HepG2 (cell line): Measurements from ENCODE around the gene NCOA1. TPM values are rescaled to one million over a fixed set of nuclear protein-coding genes. Genes with fewer than 3 reads are reported as not detected.
A peak's percentile ranks its signal among the peaks of the same experiment; 100 is the strongest.

Experiments used
- ATAC-seq: fragments of 200-7000 bp; cut with Tn5 transposase; 3 replicates; pipeline ENCODE4 v1.9.1; 2020; ENCODE audit warnings: mild to moderate bottlenecking, moderate library complexity
- BruUV-seq: library from RNA; stranded (reverse); fragments of 400-500 nt; replicated peaks from 2 replicates; lab custom pipeline; 2021; lab: Mats Ljungman, UMichigan
- CTCF ChIA-PET: fragments of 300-600 bp; formaldehyde crosslinking; extraction: SDS; loops from one replicate; lab custom pipeline; 2021; ENCODE audit warnings: low total read pairs, inconsistent platforms, low intra/inter-chr PET ratio; lab: Yijun Ruan, JAX
- POLR2A ChIA-PET: fragments of 350-600 bp; sonication (Branson Sonifier 250); formaldehyde crosslinking; loops from one replicate; lab custom pipeline; 2020; ENCODE audit warnings: antibody characterized with exemption, inconsistent platforms; lab: Yijun Ruan, JAX
- DNase-seq: peaks from one replicate; pipeline ENCODE4 v3.0.0-alpha.2; 2015; ENCODE audit warnings: low spot score
- FAIRE-seq: peaks from 3 replicates; lab custom pipeline; 2011; peaks lifted over from hg19 to GRCh38; lab: Jason Lieb, UNC
- H2AFZ ChIP-seq: one replicate; pipeline ENCODE4 v1.6.1; 2011; ENCODE audit warnings: low read length, inconsistent platforms
- H3K27ac ChIP-seq: fragments of 300-600 bp; 3 replicates; pipeline ENCODE4 v1.8.0; 2011; ENCODE audit warnings: mixed run types, mild to moderate bottlenecking, mixed read lengths, low read length, inconsistent platforms; ENCODE audit not compliant: insufficient read depth; ENCODE audit errors: extremely low read length
- H3K27me3 ChIP-seq, 2 experiments: fragments of 200-600 bp in 1 of 2; 2 replicates in 1 of 2; 3 replicates in 1 of 2; pipeline versions ENCODE4 v1.6.0 to v1.8.0; 2011; ENCODE audit warnings: low read length in 2 of 2, mild to moderate bottlenecking in 2 of 2, moderate library complexity in 2 of 2, inconsistent platforms in 1 of 2; ENCODE audit not compliant: insufficient read depth in 2 of 2, control insufficient read depth in 1 of 2
- H3K36me3 ChIP-seq, 2 experiments: fragments of 200-600 bp in 1 of 2; replicated peaks in 1 of 2; 2 replicates in 1 of 2; 3 replicates in 1 of 2; pipeline versions ENCODE4 v1.5.1 to v1.8.0; 2011; ENCODE audit warnings: low read length in 2 of 2, inconsistent platforms in 1 of 2; ENCODE audit not compliant: insufficient read depth in 2 of 2, control insufficient read depth in 1 of 2
- H3K4me1 ChIP-seq: 2 replicates; pipeline ENCODE4 v1.5.1; 2012; ENCODE audit warnings: low read length, inconsistent platforms; ENCODE audit not compliant: insufficient read depth
- H3K4me2 ChIP-seq: 2 replicates; pipeline ENCODE4 v1.6.0; 2011; ENCODE audit warnings: low read depth, low read length, inconsistent platforms
- H3K4me3 ChIP-seq, 3 experiments: fragments of 200-600 bp in 1 of 3; sonication (generic), shearing (Covaris generic) in 1 of 3; replicated peaks in 1 of 3; 2 replicates each; pipeline ENCODE4 v1.5.1; 2011 to 2016; ENCODE audit warnings: low read length in 3 of 3, inconsistent platforms in 2 of 3, low read depth in 2 of 3, mild to moderate bottlenecking in 2 of 3, control low read depth in 1 of 3, mixed read lengths in 1 of 3; ENCODE audit not compliant: insufficient read depth in 1 of 3
- H3K79me2 ChIP-seq: one replicate; pipeline ENCODE4 v1.6.1; 2011; ENCODE audit warnings: low read length, inconsistent platforms; ENCODE audit not compliant: insufficient read depth
- H3K9ac ChIP-seq: 2 replicates; pipeline ENCODE4 v1.6.0; 2011; ENCODE audit warnings: mild to moderate bottlenecking, low read depth, low read length, inconsistent platforms; ENCODE audit not compliant: insufficient read depth
- H3K9me3 ChIP-seq: 2 replicates; pipeline ENCODE4 v1.5.1; 2012; ENCODE audit warnings: mild to moderate bottlenecking, low read length
- H4K20me1 ChIP-seq: 2 replicates; pipeline ENCODE4 v1.6.0; 2011; ENCODE audit warnings: inconsistent platforms, mild to moderate bottlenecking, low read length, moderate library complexity; ENCODE audit not compliant: insufficient read depth
- ATF7-NPFF ChIP-seq: sonication (generic); formaldehyde crosslinking; IDR thresholded peaks from 2 replicates; pipeline ENCODE4 v1.8.1; 2023; ENCODE audit warnings: mild to moderate bottlenecking, low read depth, missing genetic modification reagents, moderate library complexity
- BCL6 ChIP-seq: IDR thresholded peaks from 2 replicates; pipeline ENCODE4 v1.6.1; 2016; ENCODE audit warnings: missing genetic modification reagents, missing compliant biosample characterization
- ELF4 ChIP-seq: sonication (generic); formaldehyde crosslinking; IDR thresholded peaks from 2 replicates; pipeline ENCODE4 v1.5.0; 2020; ENCODE audit warnings: missing genetic modification reagents, mild to moderate bottlenecking, moderate library complexity, borderline replicate concordance
- NR2F6 ChIP-seq, 2 experiments: IDR thresholded peaks; 2 replicates each; pipeline ENCODE4 v1.6.1; 2016; ENCODE audit warnings: antibody characterized with exemption in 1 of 2, mild to moderate bottlenecking in 1 of 2
- PCBP2 ChIP-seq: fragments of 200-400 bp; formaldehyde crosslinking; optimal IDR thresholded peaks from 2 replicates; pipeline ENCODE3; 2018; ENCODE audit warnings: low read length, low read depth; ENCODE audit not compliant: poor library complexity, severe bottlenecking
- RARA ChIP-seq: IDR thresholded peaks from 2 replicates; pipeline ENCODE4 v1.6.1; 2016; ENCODE audit warnings: missing genetic modification reagents, missing compliant biosample characterization
- RELA ChIP-seq: sonication (generic); formaldehyde crosslinking; IDR thresholded peaks from 2 replicates; pipeline ENCODE4 v1.4.0; 2020; ENCODE audit warnings: missing genetic modification reagents
- ZNF567 ChIP-seq: sonication (generic); formaldehyde crosslinking; IDR thresholded peaks from 2 replicates; pipeline ENCODE4 v1.8.1; 2023; ENCODE audit warnings: mild to moderate bottlenecking, missing genetic modification reagents, borderline replicate concordance
- ZNF619 ChIP-seq: sonication (generic); formaldehyde crosslinking; IDR thresholded peaks from 2 replicates; pipeline ENCODE4 v1.4.0; 2020; ENCODE audit warnings: mild to moderate bottlenecking, missing genetic modification reagents
- ZSCAN29 ChIP-seq: sonication (generic); formaldehyde crosslinking; conservative IDR thresholded peaks from 2 replicates; pipeline ENCODE4 v1.4.0; 2020; ENCODE audit warnings: mild to moderate bottlenecking, missing genetic modification reagents
- WGBS: methylation state at CpG from one replicate; pipeline ENCODE4 v1.1.6; 2017; ENCODE audit warnings: low lambda C conversion rate; 5-methylcytosine and 5-hydroxymethylcytosine counted together
- in situ Hi-C: cut with HindIII; loops from 2 replicates; pipeline ENCODE4 v1.10.0; 2017; ENCODE audit warnings: low pct_unique_long_range_greater_than_20kb; ENCODE audit not compliant: extremely low pct_ligation_motif_present
- intact Hi-C: fragments of 100-400 bp; cut with micrococcal nuclease; formaldehyde crosslinking; loops from one replicate; pipeline ENCODE4 v1.10.0; 2022; ENCODE audit not compliant: unreplicated experiment
- polyA plus RNA-seq, 8 experiments: library from polyadenylated mRNA; depleted of rRNA in 3 of 8; stranded (reverse) in 7 of 8; unstranded in 1 of 8; fragments of >200 nt; fragmentation: Illumina TruSeq in 4 of 8; extraction: Trizol in 4 of 8; gene quantifications; 2 replicates each; pipeline versions ENCODE4 v1.2.1 to v1.2.3, GENCODE V29; 2011 to 2016; ENCODE audit warnings: low read depth in 4 of 8, missing spikeins in 1 of 8, mixed read lengths in 1 of 8; ENCODE audit not compliant: insufficient read depth in 1 of 8
- total RNA-seq, 5 experiments: library from RNA; depleted of rRNA; stranded (reverse); fragments of >200 nt; fragmentation: Illumina TruSeq; extraction: Trizol; gene quantifications; 2 replicates each; pipeline ENCODE4 v1.2.3, GENCODE V29; 2016; ENCODE audit warnings: low read depth in 1 of 5

Gene NCOA1
- total and polyA plus RNA-seq, 2 of the 13 experiments (the other 11 are each of a cell fraction or from before 2014, with no cell fraction given), result 10.0 to 10.4 TPM

DNA sequence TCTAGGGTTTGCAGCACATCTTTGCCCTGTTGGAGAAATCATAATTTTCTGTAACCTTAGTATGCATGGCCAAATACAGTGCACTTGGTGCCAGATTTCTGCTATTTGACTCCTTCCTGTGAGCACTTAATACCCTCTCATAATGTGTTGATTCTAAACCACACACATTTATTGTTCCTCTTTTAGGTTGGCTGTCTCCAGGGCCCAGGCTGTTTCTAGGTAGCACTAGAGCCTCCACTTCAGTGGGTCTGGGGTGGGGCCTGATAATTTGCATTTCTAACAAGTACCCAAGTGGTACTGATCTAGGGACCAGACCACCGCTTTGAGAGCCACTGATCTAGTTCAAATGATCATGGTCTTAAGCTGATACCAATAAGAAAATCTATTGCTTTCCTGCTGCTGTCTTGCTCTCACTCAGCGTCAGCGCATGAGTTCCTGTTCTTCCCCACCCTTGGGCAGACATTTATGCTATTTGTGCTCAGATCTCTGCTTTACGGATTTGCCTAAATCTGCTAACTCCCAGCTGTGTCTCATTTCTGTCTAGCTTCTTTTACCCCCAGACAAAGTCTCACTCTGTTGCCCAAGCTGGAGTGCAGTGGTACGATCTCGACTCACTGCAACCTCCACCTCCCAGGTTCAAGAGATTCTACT is 294.7 kb downstream of the NCOA1 start:
- no peak overlapping the region for H3K9ac ChIP-seq
- H3K4me2 ChIP-seq, result no peak overlapping the region
- DNase-seq, result no peak
- no peak for TF ChIP-seq ZNF619
- no peak for TF ChIP-seq ATF7-NPFF (CRISPR knock-in tag)
- TF ChIP-seq ZNF567 (CRISPR knock-in tag), result no peak
- no peaks in the 10 kb centered on the region for H3K9me3 ChIP-seq
- no peak; the same call in 2 of the 3 replicates for ATAC-seq
- intact Hi-C loops, result no loop called here
- ChIA-PET POLR2A (no interaction called here), CTCF (no interaction called here)
- no peaks in the 10 kb centered on the region for H3K27me3 ChIP-seq
- no peak overlapping the region for H2AFZ ChIP-seq
- peaks cover 0 to 12% of the 10 kb centered on the region in 2 experiments; a peak in 1 of 5 replicates for H3K36me3 ChIP-seq
- H3K4me1 ChIP-seq, result peaks cover 13% of the 10 kb centered on the region
- WGBS, result 81% methylated on average over 6 of the region's 6 CpGs
- no TSS peak for BruUV-seq
- H4K20me1 ChIP-seq, result no peaks in the 10 kb centered on the region
- no peaks in the 10 kb centered on the region for H3K79me2 ChIP-seq
- H3K27ac ChIP-seq, result no peak overlapping the region
- no peak for FAIRE-seq
- in situ Hi-C loops, result no loop called here
- H3K4me3 ChIP-seq, result no peak overlapping the region

- TF ChIP-seq RELA (CRISPR knock-in tag) (no peak), BCL6 (no peak), ZSCAN29 (CRISPR knock-in tag) (no peak), ELF4 (CRISPR knock-in tag) (no peak), PCBP2 (no peak), RARA (CRISPR knock-in tag) (peak; percentile 72), NR2F6 (IDR thresholded peaks at IDR 0.05) (no peak; the same call in 1 of the 2 replicates), NR2F6 (CRISPR knock-in tag; IDR thresholded peaks at IDR 0.05) (0 out of 2 replicates have a peak, but pooled peaks have one; percentile 8)
- TF ChIP-seq, all 625 proteins: peak for 2
- Histone ChIP-seq H3K4me3 (no peak overlapping the region), H3K27me3 (no peaks in the 10 kb centered on the region), H3K4me2 (no peak overlapping the region), H3K27ac (no peak overlapping the region), H3K9me3 (no peaks in the 10 kb centered on the region), H3K9ac (no peak overlapping the region), H3K79me2 (no peaks in the 10 kb centered on the region), H2AFZ (no peak overlapping the region), H3K36me3 (peaks cover 0 to 12% of the 10 kb centered on the region in 2 experiments; a peak in 1 of 5 replicates), H4K20me1 (no peaks in the 10 kb centered on the region), H3K4me1 (peaks cover 29% of the 10 kb centered on the region)
- CTCF ChIA-PET, result no interaction called here
- in situ Hi-C loops (no loop called here), intact Hi-C loops (no loop called here)
- ATAC-seq (no peak), FAIRE-seq (no peak), DNase-seq (no peak)
- 60% methylated on average over 2 of the region's 2 CpGs for WGBS
- POLR2A ChIA-PET, result no interaction called here
- BruUV-seq, result no TSS peak
Measured at GRCh38 chr2:24787532-24787931, 296.5 kb downstream of the NCOA1 start.
